Epithelial cell of alveolus of lung (primary cell): ENCODE results near the gene AGPAT2. TPM values are rescaled to one million over a fixed set of nuclear protein-coding genes. Genes with fewer than 3 reads are reported as not detected.

Source experiments
- total RNA-seq: library from RNA; depleted of rRNA; stranded (reverse); fragments of >200 nt; gene quantifications from 2 replicates; pipeline ENCODE4 v1.2.1, GENCODE V29; 2015

Gene AGPAT2
- 45.6 and 50.7 TPM in 2 replicates for total RNA-seq

GRCh38 chr9:136686794-136687711 is at the start of gene AGPAT2:
TSS of gene AGPAT2 (minus strand) at chr9:136687457. CDS start at chr9:136687357, 100 bp downstream.

GRCh38 chr9:136711751-136712689 is 24.8 kb upstream of the AGPAT2 start, which contains the start of gene DIPK1B:
TSS of gene DIPK1B (plus strand) at chr9:136712572. CDS start at chr9:136712666, 94 bp downstream.

GRCh38 chr9:136662656-136663581 is 24.3 kb downstream of the AGPAT2 start, which contains the start of gene EGFL7:
TSS of gene EGFL7 (plus strand) at chr9:136662916. CDS start at chr9:136668283, 5,367 bp downstream.

Other genes with a start within 250 kb of the AGPAT2 start
- gene INPP5E, start 247.6 kb downstream of the AGPAT2 start, total RNA-seq, result 6.3 and 10.0 TPM in 2 replicates
- 46.7 and 58.1 TPM in 2 replicates for gene SEC16A, start 204.4 kb downstream of the AGPAT2 start, total RNA-seq
- 11.7 and 13.7 TPM in 2 replicates for gene NOTCH1, start 141.4 kb downstream of the AGPAT2 start, total RNA-seq
- gene EGFL7, start 24.5 kb downstream of the AGPAT2 start, total RNA-seq, result 26.7 and 30.1 TPM in 2 replicates
- gene DIPK1B, start 25.1 kb upstream of the AGPAT2 start, total RNA-seq, result 3.2 and 29.0 TPM in 2 replicates
- not detected in 2 replicates for gene LCN10, start 55.5 kb upstream of the AGPAT2 start, total RNA-seq
- gene LCN6, start 61.1 kb upstream of the AGPAT2 start, total RNA-seq, result not detected in 2 replicates
- not detected in 2 replicates for gene LCN8, start 70.8 kb upstream of the AGPAT2 start, total RNA-seq
- not detected in 2 replicates for gene LCN15, start 77.1 kb upstream of the AGPAT2 start, total RNA-seq
- 57.3 and 94.1 TPM in 2 replicates for gene TMEM141, start 103.9 kb upstream of the AGPAT2 start, total RNA-seq
- 1.1 TPM in 1 of 2 replicates, not detected in the other for gene CCDC183, start 108.9 kb upstream of the AGPAT2 start, total RNA-seq
- gene RABL6, start 120.5 kb upstream of the AGPAT2 start, total RNA-seq, result 57.3 and 90.6 TPM in 2 replicates
- 0.52 and 0.88 TPM in 2 replicates for gene AJM1, start 155.0 kb upstream of the AGPAT2 start, total RNA-seq
- 101 and 129 TPM in 2 replicates for gene PHPT1, start 162.0 kb upstream of the AGPAT2 start, total RNA-seq
- 0.91 and 2.2 TPM in 2 replicates for gene MAMDC4, start 164.9 kb upstream of the AGPAT2 start, total RNA-seq
- gene EDF1, start 178.9 kb upstream of the AGPAT2 start, total RNA-seq, result 305 and 403 TPM in 2 replicates
- gene TRAF2, start 199.1 kb upstream of the AGPAT2 start, total RNA-seq, result 8.5 and 11.9 TPM in 2 replicates